Right lobe of liver (tissue), 6 donors: ENCODE data around the gene GRPEL2. TPM values are rescaled to one million over a fixed set of nuclear protein-coding genes. Genes with fewer than 3 reads are reported as not detected.

Experiments
- ATAC-seq, 4 donors: fragments of 200-7000 bp; cut with Tn5 transposase; one replicate each; pipeline ENCODE4 v1.9.1; 2020; ENCODE audit warnings: mild to moderate bottlenecking in 4 of 4, moderate library complexity in 4 of 4
- DNase-seq, 3 donors: peaks; one replicate each; pipeline ENCODE4 v3.0.0-alpha.2; 2020
- H3K27ac ChIP-seq, 3 donors: fragments of 200-600 bp; one replicate each; pipeline ENCODE4 v1.8.0; 2022
- H3K27me3 ChIP-seq, 2 donors: fragments of 200-600 bp; one replicate each; pipeline ENCODE4 v1.8.0; 2022
- H3K36me3 ChIP-seq, 4 donors: fragments of 200-600 bp; sonication (generic) in 1 of 4; one replicate each; pipeline versions ENCODE4 v1.5.1 to v1.8.0; 2017 to 2022; ENCODE audit warnings: control low read depth in 1 of 4
- H3K4me1 ChIP-seq, 4 donors: fragments of 200-600 bp; sonication (generic) in 1 of 4; one replicate each; pipeline versions ENCODE4 v1.5.1 to v1.8.0; 2017 to 2022; ENCODE audit warnings: control low read depth in 1 of 4
- H3K4me3 ChIP-seq, 3 donors: fragments of 200-600 bp; one replicate each; pipeline ENCODE4 v1.8.0; 2022
- H3K9me3 ChIP-seq, 4 donors: fragments of 200-600 bp; sonication (generic) in 1 of 4; one replicate each; pipeline versions ENCODE4 v1.5.1 to v1.8.0; 2017 to 2022; ENCODE audit warnings: control low read depth in 1 of 4
- POLR2A ChIP-seq: fragments of 450-650 bp; IDR thresholded peaks from one replicate; pipeline ENCODE4 v1.6.1; 2017; ENCODE audit warnings: antibody characterized with exemption, mild to moderate bottlenecking
- WGBS: methylation state at CpG from one replicate; pipeline ENCODE4 v1.1.6; 2018; ENCODE audit warnings: low coverage, low lambda C conversion rate; ENCODE audit not compliant: insufficient coverage; ENCODE audit errors: missing lambda C conversion rate; 5-methylcytosine and 5-hydroxymethylcytosine counted together
- intact Hi-C, 2 donors: fragments of 100-400 bp; cut with DNase I; formaldehyde crosslinking; loops; one replicate each; pipeline versions ENCODE4 v1.11.2 to v1.14.1; 2022
- long read RNA-seq: library from polyadenylated mRNA; unstranded; transcript quantifications from one replicate; pipeline ENCODE4 v2.0.0, GENCODE V29; 2019
- total RNA-seq, 6 experiments: library from RNA; depleted of rRNA in 2 of 6; stranded (reverse); fragments of >200 nt in 2 of 6; fragmentation: NEBNext Ultra II Directional in 3 of 6; extraction: Animal tissue kit (Norgen Biotek cat#: 25700) in 3 of 6; gene quantifications; one replicate each; pipeline versions ENCODE4 v1.1.0 to v1.2.4, GENCODE V29; 2016 to 2023
- TF ChIP-seq, protein P1 (sequence below), 4 donors: fragments of 200-600 bp in 3 of 4; fragments of 450-650 bp in 1 of 4; IDR thresholded peaks; one replicate each; pipeline versions ENCODE4 v1.5.1 to v1.8.0; 2016 to 2022; ENCODE audit warnings: antibody characterized with exemption in 4 of 4, mild to moderate bottlenecking in 2 of 4
- donor health status: DM: no; HTN: yes; CAD: no.
- donor health status: DM: no; HTN: no; CAD: no.
- donor health status: DM: no; HTN: no; CAD: no.
- donor health status: DM: no; HTN: yes; CAD: no.
- donor health status: DM: no; HTN: yes; CAD: no.

The GRPEL2 gene
- 1 to 10 TPM; 4.2 to 6.9 (median 5.9) TPM for total RNA-seq
- long read RNA-seq, full-length matches to known transcripts: 1 of 1 reads
- long read RNA-seq, partial matches to known transcripts: 0 of 1 reads
- long read RNA-seq, other reads (novel, unspliced or antisense): 0 of 1 reads

DNA sequence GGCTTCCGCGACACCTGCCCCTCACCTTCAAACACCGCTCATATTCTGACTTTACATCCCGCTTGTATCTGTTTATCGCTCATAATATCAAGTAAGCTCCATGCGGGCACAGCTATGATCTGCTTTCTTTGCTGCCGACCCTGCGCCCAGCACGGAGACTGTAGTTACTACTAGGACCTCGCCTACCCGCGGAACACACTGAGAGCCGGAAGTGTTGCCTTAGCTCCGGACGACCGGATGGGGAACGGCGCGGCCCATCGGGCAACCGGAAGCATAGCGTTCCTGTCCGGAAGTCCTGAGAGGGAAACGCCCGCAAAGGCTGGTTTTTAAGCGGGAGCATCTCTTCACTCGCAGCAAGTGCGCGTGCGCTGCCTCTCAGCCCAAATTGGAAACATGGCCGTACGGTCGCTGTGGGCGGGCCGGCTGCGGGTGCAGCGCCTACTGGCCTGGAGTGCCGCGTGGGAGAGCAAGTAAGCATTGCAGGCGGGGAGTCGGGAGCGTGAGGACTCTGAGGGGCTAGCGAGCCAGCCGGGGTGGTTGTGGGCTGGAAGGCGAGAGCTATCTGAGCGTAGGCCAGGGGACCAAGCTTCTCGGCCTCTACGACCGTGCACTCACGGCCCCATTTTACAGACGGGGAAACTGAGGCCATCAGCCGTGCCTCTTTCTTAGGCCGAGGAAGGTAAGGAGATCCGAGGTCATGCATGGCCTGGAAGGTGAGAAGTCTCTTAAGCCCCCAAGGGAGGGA lies at the start of gene GRPEL2:
Gene GRPEL2, plus strand, starts transcription at position 353 of the 745 bp plus-strand sequence. Its CDS starts 41 bp downstream, at position 394.
- peak; percentile 63 for TF ChIP-seq POLR2A
- TF ChIP-seq, protein P1, sequence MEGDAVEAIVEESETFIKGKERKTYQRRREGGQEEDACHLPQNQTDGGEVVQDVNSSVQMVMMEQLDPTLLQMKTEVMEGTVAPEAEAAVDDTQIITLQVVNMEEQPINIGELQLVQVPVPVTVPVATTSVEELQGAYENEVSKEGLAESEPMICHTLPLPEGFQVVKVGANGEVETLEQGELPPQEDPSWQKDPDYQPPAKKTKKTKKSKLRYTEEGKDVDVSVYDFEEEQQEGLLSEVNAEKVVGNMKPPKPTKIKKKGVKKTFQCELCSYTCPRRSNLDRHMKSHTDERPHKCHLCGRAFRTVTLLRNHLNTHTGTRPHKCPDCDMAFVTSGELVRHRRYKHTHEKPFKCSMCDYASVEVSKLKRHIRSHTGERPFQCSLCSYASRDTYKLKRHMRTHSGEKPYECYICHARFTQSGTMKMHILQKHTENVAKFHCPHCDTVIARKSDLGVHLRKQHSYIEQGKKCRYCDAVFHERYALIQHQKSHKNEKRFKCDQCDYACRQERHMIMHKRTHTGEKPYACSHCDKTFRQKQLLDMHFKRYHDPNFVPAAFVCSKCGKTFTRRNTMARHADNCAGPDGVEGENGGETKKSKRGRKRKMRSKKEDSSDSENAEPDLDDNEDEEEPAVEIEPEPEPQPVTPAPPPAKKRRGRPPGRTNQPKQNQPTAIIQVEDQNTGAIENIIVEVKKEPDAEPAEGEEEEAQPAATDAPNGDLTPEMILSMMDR (IDR thresholded peaks at IDR 0.05): no peak
- peak within 1 kb of the TSS; percentile 17 to 22 (median 18) for H3K27ac ChIP-seq
- peak; percentile 95 to 97 (median 97) for DNase-seq
- no peaks in the 10 kb centered on the region for H3K27me3 ChIP-seq
- ATAC-seq: peak; percentile 99 to 100 (median 99)
- no peaks in the 10 kb centered on the region for H3K9me3 ChIP-seq
- intact Hi-C loops: no loop called here
- under 1% methylated on average over 25 of the region's 54 CpGs for WGBS
- H3K4me3 ChIP-seq: peak within 1 kb of the TSS; percentile 85 to 96 (median 86)
- H3K4me1 ChIP-seq: peaks cover 0 to 11% (median 3%) of the 10 kb centered on the region in 4 donors
- H3K36me3 ChIP-seq: peaks cover 0 to 26% (median 10%) of the 10 kb centered on the region in 4 donors

GRCh38 chr5:149297340-149298025 lies 47.8 kb upstream of the GRPEL2 start:
- Histone ChIP-seq H3K9me3 (no peaks in the 10 kb centered on the region), H3K27ac (no peak overlapping the region), H3K36me3 (no peaks in the 10 kb centered on the region), H3K4me1 (no peaks in the 10 kb centered on the region), H3K27me3 (no peaks in the 10 kb centered on the region), H3K4me3 (no peak overlapping the region)
- DNase-seq (no peak), ATAC-seq (no peak)
- intact Hi-C loops: no loop called here
- no peak for TF ChIP-seq POLR2A
- TF ChIP-seq, protein P1 (IDR thresholded peaks at IDR 0.05): no peak
- WGBS: 60% methylated on average over 2 of the region's 5 CpGs

- 29% methylated on average over 1 of the region's 1 CpG for WGBS
- TF ChIP-seq, protein P1 (IDR thresholded peaks at IDR 0.05): no peak
- TF ChIP-seq POLR2A: no peak
- DNase-seq (no peak), ATAC-seq (no peak)
- H3K27me3 ChIP-seq: no peaks in the 10 kb centered on the region
- H3K36me3 ChIP-seq: no peaks in the 10 kb centered on the region
- H3K4me1 ChIP-seq: no peaks in the 10 kb centered on the region
- intact Hi-C loops: no loop called here
- no peak overlapping the region for H3K4me3 ChIP-seq
- no peak overlapping the region for H3K27ac ChIP-seq
- no peaks in the 10 kb centered on the region for H3K9me3 ChIP-seq
These were observed 47.1 kb upstream of the GRPEL2 start for GRCh38 chr5:149298163-149298562.

- DNase-seq: no peak
- 58% methylated on average over 4 of the region's 11 CpGs for WGBS
- Histone ChIP-seq H3K27me3 (no peaks in the 10 kb centered on the region), H3K27ac (peak overlapping the region in 1 of 3 donors; percentile 33), H3K36me3 (no peaks in the 10 kb centered on the region), H3K4me1 (no peaks in the 10 kb centered on the region), H3K4me3 (no peak overlapping the region), H3K9me3 (no peaks in the 10 kb centered on the region)
- intact Hi-C loops: no loop called here
- TF ChIP-seq, protein P1 (IDR thresholded peaks at IDR 0.05): no peak
- no peak for TF ChIP-seq POLR2A
- ATAC-seq: peak; percentile 69 to 85 (median 77)
These were observed 46.4 kb upstream of the GRPEL2 start for GRCh38 chr5:149298842-149299404.
